C1 segment of cervical spinal cord (tissue), 14 donors: ENCODE measurements around the gene IFNGR1.

ENCODE experiments used
- DNase-seq, 14 donors: peaks; one replicate each; lab custom pipeline; 2025; lab: John Stamatoyannopoulos, UW

The IFNGR1 gene

GRCh38 chr6:137177611-137178010 lies 41.6 kb downstream of the IFNGR1 start:
- no peak for DNase-seq

GRCh38 chr6:137176729-137177128 lies 42.5 kb downstream of the IFNGR1 start:
- no peak for DNase-seq

GRCh38 chr6:137175868-137176245 lies 43.3 kb downstream of the IFNGR1 start:
- no peak for DNase-seq

- no peak for DNase-seq
These were observed 43.9 kb downstream of the IFNGR1 start for GRCh38 chr6:137175157-137175867.

- DNase-seq, result no peak
These were observed 45.7 kb downstream of the IFNGR1 start, which contains the start of gene IL22RA2 for GRCh38 chr6:137173501-137173900. Gene IL22RA2, minus strand, starts transcription at chr6:137173644. Its CDS starts 11,895 bp downstream, at chr6:137161749.

- no peak for DNase-seq
These were observed 46.3 kb downstream of the IFNGR1 start for GRCh38 chr6:137172734-137173431.

GRCh38 chr6:137171824-137172733 lies 47.1 kb downstream of the IFNGR1 start:
- no peak for DNase-seq

- DNase-seq, result no peak
These were observed 48.2 kb downstream of the IFNGR1 start for GRCh38 chr6:137171053-137171374.

- no peak for DNase-seq
These were observed 48.7 kb downstream of the IFNGR1 start for GRCh38 chr6:137170266-137171052.

GRCh38 chr6:137167702-137168377 lies 51.3 kb downstream of the IFNGR1 start:
- no peak for DNase-seq

- no peak for DNase-seq
These were observed 52.7 kb downstream of the IFNGR1 start for GRCh38 chr6:137166247-137167098.

- DNase-seq, result no peak
These were observed 53.6 kb downstream of the IFNGR1 start for GRCh38 chr6:137165375-137166246.

GRCh38 chr6:137163732-137164318 lies 55.4 kb downstream of the IFNGR1 start:
- DNase-seq, result no peak

GRCh38 chr6:137162692-137163306 lies 56.4 kb downstream of the IFNGR1 start:
- DNase-seq, result no peak

GRCh38 chr6:137161949-137162348 lies 57.2 kb downstream of the IFNGR1 start:
- no peak for DNase-seq

GRCh38 chr6:137160763-137161162 lies 58.4 kb downstream of the IFNGR1 start:
- DNase-seq, result no peak

GRCh38 chr6:137159912-137160311 lies 59.3 kb downstream of the IFNGR1 start:
- DNase-seq, result no peak

GRCh38 chr6:137157601-137158000 lies 61.6 kb downstream of the IFNGR1 start:
- DNase-seq, result no peak
